ES-I3 (cell line): Measurements from ENCODE around the gene RTP2.

Experiments
- H3K36me3 ChIP-seq: 2 replicates; pipeline ENCODE4 v1.6.1; 2013; ENCODE audit warnings: mild to moderate bottlenecking, low read length, control low read depth, moderate library complexity; ENCODE audit not compliant: insufficient read depth
- H3K4me1 ChIP-seq: 2 replicates; pipeline ENCODE4 v1.6.1; 2013; ENCODE audit warnings: mild to moderate bottlenecking, control low read depth, low read length; ENCODE audit not compliant: insufficient read depth
- H3K9ac ChIP-seq: 2 replicates; pipeline ENCODE4 v1.6.1; 2013; ENCODE audit warnings: low read depth, mild to moderate bottlenecking, low read length, moderate library complexity
- H3K9me3 ChIP-seq: 2 replicates; pipeline ENCODE4 v1.6.1; 2013; ENCODE audit warnings: mild to moderate bottlenecking, low read length, moderate library complexity; ENCODE audit not compliant: control insufficient read depth, insufficient read depth

The RTP2 gene

DNA sequence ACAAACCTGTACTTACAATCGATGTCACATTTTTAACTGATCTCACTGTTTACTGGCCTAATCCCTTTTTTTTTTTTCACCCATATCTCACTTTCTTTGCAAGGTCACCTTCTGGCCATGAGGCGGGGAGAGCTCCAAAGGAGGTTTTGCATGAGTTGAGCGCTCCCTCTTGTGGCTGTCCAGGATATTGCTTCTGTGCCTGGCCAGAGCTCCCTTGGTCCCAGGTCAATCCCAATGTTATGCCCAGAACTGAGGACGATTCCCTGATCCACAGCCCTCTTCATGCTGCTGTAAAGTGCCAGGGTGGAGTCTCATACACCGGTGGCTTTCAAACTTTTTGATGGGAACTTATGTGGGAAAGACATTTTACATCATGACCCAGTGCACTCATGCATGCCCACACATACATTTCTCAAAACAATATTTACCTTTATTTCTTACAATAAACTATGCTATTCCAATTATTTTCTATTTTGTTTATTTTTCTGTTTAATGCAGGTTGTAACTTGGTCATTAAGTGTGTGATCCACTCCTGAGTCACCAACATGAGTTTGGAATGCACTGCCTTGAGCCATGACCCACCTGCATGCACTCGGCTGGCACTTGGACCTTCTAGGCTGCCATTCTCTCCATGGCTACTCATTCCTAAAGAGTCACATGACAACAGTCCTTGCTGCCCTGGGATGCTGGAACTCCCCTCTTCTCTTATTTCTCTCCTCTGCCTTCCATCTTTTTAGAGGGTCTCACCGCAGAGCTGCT, 22.5 kb downstream of the RTP2 start:
- H3K9ac ChIP-seq = no peak overlapping the region
- H3K4me1 ChIP-seq = peaks cover 6% of the 10 kb centered on the region
- no peaks in the 10 kb centered on the region for H3K36me3 ChIP-seq
- no peaks in the 10 kb centered on the region for H3K9me3 ChIP-seq

DNA sequence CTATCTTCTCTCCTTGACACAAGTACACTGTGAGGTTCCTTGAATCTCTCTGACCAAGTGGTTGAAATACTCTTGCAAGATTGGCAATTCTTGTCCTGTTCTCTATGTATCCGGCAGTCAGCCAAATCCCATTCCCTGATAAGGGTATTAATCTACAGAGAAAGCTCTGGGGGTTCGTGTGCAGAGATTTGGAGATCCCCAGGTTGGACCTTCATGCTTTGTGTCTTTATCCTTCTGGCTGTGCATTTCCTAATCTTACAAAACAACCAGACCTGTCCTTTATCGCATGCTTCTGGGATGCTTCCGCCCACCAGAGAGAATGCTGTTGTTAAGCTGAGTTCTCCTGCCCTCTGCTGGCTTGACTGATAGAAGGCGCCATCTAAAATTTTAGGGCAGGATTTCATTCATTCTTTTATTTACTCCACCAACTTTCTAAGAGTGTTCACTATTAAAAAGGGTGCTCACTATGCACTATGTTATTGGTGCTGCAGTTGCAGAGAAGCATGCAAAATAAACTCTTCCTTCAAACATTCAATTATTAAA, 23.6 kb downstream of the RTP2 start:
- H3K36me3 ChIP-seq = no peaks in the 10 kb centered on the region
- H3K9me3 ChIP-seq = no peaks in the 10 kb centered on the region
- no peak overlapping the region for H3K9ac ChIP-seq
- H3K4me1 ChIP-seq = peaks cover 6% of the 10 kb centered on the region

DNA sequence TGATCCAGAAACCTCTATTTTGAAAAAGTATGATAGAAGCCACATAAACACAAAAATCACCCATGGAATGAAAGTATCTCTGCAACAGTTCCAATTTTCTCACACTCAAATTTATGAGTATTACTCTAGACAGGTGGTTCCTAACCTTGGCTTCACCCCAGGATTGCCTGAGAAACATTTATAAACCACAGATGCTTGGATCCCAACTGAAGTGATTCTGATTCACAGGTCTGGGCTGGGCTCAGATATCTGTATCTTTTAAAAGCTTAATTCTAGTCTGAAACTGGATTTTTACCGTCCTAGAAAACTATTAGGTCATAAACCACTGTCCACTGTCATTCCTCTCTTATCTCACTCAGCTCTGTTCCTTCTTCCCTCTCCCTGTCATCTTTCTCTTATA, 24.8 kb downstream of the RTP2 start:
- Histone ChIP-seq H3K36me3 (no peaks in the 10 kb centered on the region), H3K9ac (no peak overlapping the region), H3K9me3 (no peaks in the 10 kb centered on the region), H3K4me1 (peaks cover 9% of the 10 kb centered on the region)

DNA sequence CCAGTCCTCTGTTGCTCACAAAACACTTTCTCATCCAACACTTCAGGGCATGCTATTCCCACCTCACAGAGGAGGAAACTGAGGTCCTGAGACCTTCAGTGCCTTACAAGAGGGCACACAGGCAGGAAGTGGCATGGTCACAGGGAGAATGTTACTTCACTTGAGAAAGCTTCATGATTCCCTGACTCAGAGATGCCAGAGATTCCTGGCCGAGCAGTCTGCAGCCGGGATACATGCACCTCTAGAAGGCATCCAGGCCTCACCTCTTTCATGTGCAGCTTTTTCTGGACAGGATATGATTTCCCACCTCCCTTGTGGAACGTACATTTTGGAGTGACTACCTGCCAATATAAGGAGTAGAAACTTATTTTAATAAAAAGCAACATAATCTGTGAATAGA, 29.3 kb downstream of the RTP2 start:
- 0 out of 2 replicates have a peak, but pooled peaks cover 4% of the 10 kb centered on the region for H3K4me1 ChIP-seq
- no peaks in the 10 kb centered on the region for H3K9me3 ChIP-seq
- no peaks in the 10 kb centered on the region for H3K36me3 ChIP-seq
- H3K9ac ChIP-seq = no peak overlapping the region

DNA sequence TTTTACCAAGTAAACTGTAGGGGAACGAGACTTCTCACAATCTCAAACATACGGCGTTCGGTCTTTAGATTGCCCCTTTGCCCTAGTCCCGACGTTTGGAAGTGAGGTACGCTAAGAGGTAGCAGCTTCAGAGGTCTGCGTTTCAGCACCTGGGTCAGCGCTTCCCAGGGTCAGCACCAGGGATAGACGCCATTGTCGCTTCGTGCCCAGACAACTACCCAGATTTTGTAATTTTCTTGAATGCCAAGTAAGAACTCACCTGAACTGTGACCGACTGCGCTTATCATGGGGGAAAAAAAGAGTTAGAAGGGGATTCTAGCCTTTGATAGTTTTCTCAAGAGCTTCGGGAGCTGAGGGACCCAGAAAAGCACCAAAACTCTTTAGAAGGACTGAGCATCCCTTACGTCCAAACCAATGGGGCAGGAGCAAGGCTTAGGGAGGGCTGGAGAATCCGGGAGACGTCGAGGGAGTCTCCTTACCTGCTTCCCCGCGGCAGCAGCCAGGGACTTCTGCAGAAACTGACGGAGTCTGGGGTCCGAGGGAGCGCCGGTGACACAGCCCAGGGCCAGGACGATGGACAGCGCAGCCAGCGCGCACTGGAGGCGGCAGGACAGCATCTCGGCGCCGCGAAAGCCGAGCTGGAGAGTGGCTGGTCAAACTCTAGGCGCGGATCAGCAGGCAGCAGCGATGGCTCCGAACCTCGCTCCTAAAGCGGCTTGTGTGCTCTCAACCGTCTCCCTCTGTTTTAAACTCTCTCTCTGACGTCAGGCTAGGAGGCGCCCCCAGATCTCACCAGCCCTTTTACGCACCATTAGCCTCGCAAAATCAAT, 32.5 kb downstream of the RTP2 start, which contains the start of gene SST:
Gene SST (minus strand): TSS at position 720 of the 830 bp plus-strand sequence. CDS start 103 bp downstream, at position 617.
- peak within 1 kb of the TSS; percentile 9; the same call in 1 of the 2 replicates for H3K9ac ChIP-seq
- 0 out of 2 replicates have a peak, but pooled peaks cover 4% of the 10 kb centered on the region for H3K4me1 ChIP-seq
- no peaks in the 10 kb centered on the region for H3K9me3 ChIP-seq
- H3K36me3 ChIP-seq = no peaks in the 10 kb centered on the region

DNA sequence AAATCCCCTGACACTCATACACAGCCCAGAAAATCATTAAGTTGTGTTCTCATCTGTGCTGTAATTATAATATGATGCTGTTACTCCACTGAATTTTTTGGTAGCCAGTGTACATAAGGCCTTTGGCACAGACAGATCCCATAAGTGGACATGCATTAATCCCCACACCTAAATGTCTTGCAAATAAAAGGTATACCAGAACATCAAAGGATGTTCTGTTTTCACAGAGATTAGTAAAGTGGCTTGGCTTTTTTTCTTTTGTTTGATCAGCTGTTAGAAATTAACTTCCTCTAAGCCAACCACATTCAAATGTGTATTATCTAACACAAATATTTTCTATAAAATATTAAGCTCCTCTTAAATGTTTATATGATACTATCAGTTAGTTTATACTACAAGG, 34.8 kb downstream of the RTP2 start:
- no peaks in the 10 kb centered on the region for H3K9me3 ChIP-seq
- H3K9ac ChIP-seq = no peak overlapping the region
- no peaks in the 10 kb centered on the region for H3K4me1 ChIP-seq

DNA sequence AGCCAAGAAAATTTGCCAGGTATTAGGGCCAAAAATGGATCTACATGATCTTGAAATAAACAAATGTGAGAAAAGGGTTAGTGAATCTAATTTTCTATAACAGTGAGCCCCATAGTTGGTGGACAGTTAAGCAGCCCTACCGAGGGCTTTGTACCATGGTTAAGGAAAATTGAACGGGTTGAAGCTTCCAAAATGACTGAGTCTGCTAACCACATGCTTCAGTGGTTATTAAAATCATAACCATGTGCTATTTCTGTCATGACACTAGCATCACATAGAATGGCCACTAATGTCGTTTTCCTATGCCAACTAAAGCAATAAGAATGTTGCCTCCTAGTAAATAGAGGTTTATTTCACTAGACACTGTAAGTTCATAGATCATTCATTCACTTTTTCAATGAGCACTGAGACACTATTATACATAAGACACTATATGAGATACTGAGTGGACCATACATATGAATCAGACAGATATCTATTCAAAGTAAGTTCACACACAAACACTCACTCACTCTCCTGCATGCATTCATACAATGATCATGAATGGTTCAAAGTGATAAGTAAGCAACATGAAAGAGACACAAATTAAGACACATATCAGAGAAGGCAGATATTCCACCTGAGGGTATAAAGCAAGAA, 36.5 kb downstream of the RTP2 start:
- H3K36me3 ChIP-seq = no peaks in the 10 kb centered on the region

More for the DNA sequence above, 34.8 kb downstream of the RTP2 start:
- no peaks in the 10 kb centered on the region for H3K36me3 ChIP-seq

DNA sequence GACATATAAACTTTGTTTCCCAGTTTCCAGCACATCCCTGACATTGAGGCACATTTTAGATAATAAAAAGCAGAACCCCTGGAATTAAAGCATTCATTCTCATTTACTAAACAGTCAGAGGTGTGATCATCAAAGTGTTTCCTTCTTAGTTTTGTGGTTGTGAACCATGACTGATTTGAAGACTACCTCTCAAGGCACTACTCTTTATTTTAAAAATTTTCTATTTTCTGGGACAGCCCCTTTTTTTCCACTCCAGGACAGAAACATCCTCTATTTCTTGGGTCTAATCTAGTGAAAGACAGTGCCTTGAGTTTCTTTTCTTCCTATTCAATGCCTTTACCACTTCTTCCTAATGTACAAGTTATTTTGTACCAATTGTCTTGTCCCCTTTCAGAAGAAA, 37.3 kb downstream of the RTP2 start:
- Histone ChIP-seq H3K9me3 (no peaks in the 10 kb centered on the region), H3K36me3 (no peaks in the 10 kb centered on the region), H3K4me1 (no peaks in the 10 kb centered on the region), H3K9ac (no peak overlapping the region)

More for the DNA sequence above, 36.5 kb downstream of the RTP2 start:
- Histone ChIP-seq H3K9ac (no peak overlapping the region), H3K9me3 (no peaks in the 10 kb centered on the region), H3K4me1 (no peaks in the 10 kb centered on the region)

DNA sequence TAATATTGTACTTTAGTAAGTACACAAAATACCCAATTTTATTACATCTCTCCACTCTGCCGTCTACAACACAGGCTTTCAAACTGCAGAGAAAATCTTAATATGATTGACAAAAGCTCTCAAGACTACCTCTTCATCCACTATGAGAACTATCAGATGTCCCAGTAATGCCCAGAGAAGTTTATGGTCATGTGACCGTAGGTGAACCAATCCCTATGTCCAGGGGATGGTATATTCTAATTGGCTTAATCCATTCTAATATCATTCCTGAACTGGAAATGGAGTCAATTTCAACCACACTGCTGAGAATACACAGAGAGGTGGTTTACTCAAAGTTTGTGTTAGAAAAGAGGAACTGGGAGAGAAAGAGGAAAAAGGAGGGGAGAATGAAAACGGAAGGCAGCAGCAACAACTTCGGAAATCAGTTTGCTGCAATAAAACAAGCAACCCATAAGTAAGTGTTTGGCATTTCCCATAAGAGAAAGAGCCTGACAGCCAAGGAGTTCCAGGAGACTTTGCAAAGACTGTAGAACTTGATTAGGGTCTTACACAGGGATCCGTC, 39.4 kb downstream of the RTP2 start:
- H3K9me3 ChIP-seq = no peaks in the 10 kb centered on the region
- H3K36me3 ChIP-seq = no peaks in the 10 kb centered on the region
- H3K4me1 ChIP-seq = no peaks in the 10 kb centered on the region
- no peak overlapping the region for H3K9ac ChIP-seq

DNA sequence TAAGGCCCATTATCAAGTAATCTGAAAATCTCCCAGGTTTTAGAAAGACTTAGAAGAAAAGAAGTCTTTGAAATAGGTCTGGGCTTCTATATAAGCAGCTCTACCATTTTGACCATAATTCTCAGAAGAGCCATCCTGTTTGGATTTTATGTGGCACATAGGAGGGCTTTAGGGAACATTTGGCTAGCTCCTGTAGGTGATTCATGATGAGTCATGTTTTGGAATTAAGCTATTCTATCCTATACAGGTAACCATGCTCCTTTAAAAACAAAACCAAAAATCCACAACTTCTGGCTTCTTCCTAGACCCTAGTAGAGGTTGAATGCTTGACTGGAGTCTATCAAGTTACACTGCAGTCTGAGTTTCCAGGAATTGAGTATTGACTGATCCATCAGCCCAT, 41.1 kb downstream of the RTP2 start:
- Histone ChIP-seq H3K4me1 (no peaks in the 10 kb centered on the region), H3K9me3 (no peaks in the 10 kb centered on the region), H3K36me3 (no peaks in the 10 kb centered on the region), H3K9ac (no peak overlapping the region)

DNA sequence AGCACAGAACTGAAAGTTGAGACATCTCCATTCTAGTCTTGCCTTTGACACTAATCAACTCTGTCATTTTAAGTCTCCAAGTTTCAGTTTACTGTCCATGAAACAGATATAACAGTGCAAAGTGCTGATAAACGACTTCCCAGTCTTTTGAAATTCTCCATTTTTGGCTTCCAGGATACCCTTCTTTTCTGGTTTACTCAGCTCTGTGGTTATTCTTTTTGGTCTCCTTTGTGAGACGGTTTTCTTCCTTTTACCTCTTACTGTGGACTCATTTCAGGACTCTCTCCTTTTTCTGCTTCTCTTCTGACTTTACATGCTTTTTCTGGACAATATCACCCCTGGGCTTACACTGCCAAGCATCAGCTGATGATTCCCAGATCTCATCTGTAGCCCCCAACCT, 51.1 kb downstream of the RTP2 start:
- H3K9ac ChIP-seq = no peak overlapping the region
- H3K36me3 ChIP-seq = no peaks in the 10 kb centered on the region
- no peaks in the 10 kb centered on the region for H3K4me1 ChIP-seq
- no peaks in the 10 kb centered on the region; the same call in 1 of the 2 replicates for H3K9me3 ChIP-seq
